HepG2 (cell line): ENCODE measurements around the gene RABGGTA. TPM values are rescaled to one million over a fixed set of nuclear protein-coding genes. Genes with fewer than 3 reads are reported as not detected.

Source experiments
- AKNA ChIP-seq: sonication (generic); formaldehyde crosslinking; IDR thresholded peaks from 2 replicates; pipeline ENCODE4 v1.4.0; 2020; ENCODE audit warnings: missing genetic modification reagents, borderline replicate concordance
- BCL3 ChIP-seq: sonication (generic); formaldehyde crosslinking; IDR thresholded peaks from 2 replicates; pipeline ENCODE4 v1.5.1; 2020; ENCODE audit warnings: mild to moderate bottlenecking, missing genetic modification reagents, moderate library complexity
- CREBL2 ChIP-seq: sonication (generic); formaldehyde crosslinking; IDR thresholded peaks from 2 replicates; pipeline ENCODE4 v1.8.1; 2023; ENCODE audit warnings: missing genetic modification reagents, mild to moderate bottlenecking, borderline replicate concordance
- HBP1 ChIP-seq: IDR thresholded peaks from 2 replicates; pipeline ENCODE4 v1.6.1; 2016; ENCODE audit warnings: low read depth, control low read depth
- HNRNPL ChIP-seq: fragments of 200-400 bp; formaldehyde crosslinking; IDR thresholded peaks from 2 replicates; pipeline ENCODE4 v1.6.1; 2017; ENCODE audit warnings: mild to moderate bottlenecking, low read depth, low read length
- ISX ChIP-seq: sonication (generic); formaldehyde crosslinking; conservative IDR thresholded peaks from 2 replicates; pipeline ENCODE4 v1.5.0; 2020; ENCODE audit warnings: missing genetic modification reagents
- KAT8 ChIP-seq: IDR thresholded peaks from 2 replicates; pipeline ENCODE4 v1.6.1; 2016; ENCODE audit warnings: missing genetic modification reagents, missing compliant biosample characterization
- KLF9 ChIP-seq: IDR thresholded peaks from 2 replicates; pipeline ENCODE4 v1.6.1; 2016; ENCODE audit warnings: low read depth
- LCORL ChIP-seq, 2 experiments: fragments of 450-650 bp in 1 of 2; sonication (generic) in 1 of 2; formaldehyde crosslinking in 1 of 2; IDR thresholded peaks; 2 replicates each; pipeline versions ENCODE4 v1.5.0 to v1.6.1; 2017 to 2020; ENCODE audit warnings: antibody characterized with exemption in 1 of 2, missing genetic modification reagents in 1 of 2
- PHF20 ChIP-seq: sonication (generic); formaldehyde crosslinking; IDR thresholded peaks from 2 replicates; pipeline ENCODE4 v1.5.0; 2020; ENCODE audit warnings: mild to moderate bottlenecking, missing genetic modification reagents
- SRSF1 ChIP-seq: fragments of 200-400 bp; formaldehyde crosslinking; optimal IDR thresholded peaks from 2 replicates; pipeline ENCODE3; 2017; ENCODE audit warnings: mild to moderate bottlenecking, low read depth, low read length, moderate library complexity
- ZC3H4 ChIP-seq: sonication (generic); formaldehyde crosslinking; IDR thresholded peaks from 2 replicates; pipeline ENCODE4 v1.4.0; 2020; ENCODE audit warnings: missing genetic modification reagents, borderline replicate concordance
- ZNF280D ChIP-seq: sonication (generic); formaldehyde crosslinking; IDR thresholded peaks from 2 replicates; pipeline ENCODE4 v1.5.1; 2020; ENCODE audit warnings: mild to moderate bottlenecking, missing genetic modification reagents
- ZNF296 ChIP-seq: sonication (generic); formaldehyde crosslinking; conservative IDR thresholded peaks from 2 replicates; pipeline ENCODE4 v1.5.0; 2020; ENCODE audit warnings: mild to moderate bottlenecking, missing genetic modification reagents
- ZNF562 ChIP-seq: sonication (generic); formaldehyde crosslinking; IDR thresholded peaks from 2 replicates; pipeline ENCODE4 v1.8.0; 2022; ENCODE audit warnings: missing genetic modification reagents, borderline replicate concordance
- ZNF75D ChIP-seq: sonication (generic); formaldehyde crosslinking; IDR thresholded peaks from 2 replicates; pipeline ENCODE4 v1.8.1; 2023; ENCODE audit warnings: missing genetic modification reagents, mild to moderate bottlenecking, borderline replicate concordance
- ZNF776 ChIP-seq: sonication (generic); formaldehyde crosslinking; IDR thresholded peaks from 2 replicates; pipeline ENCODE4 v1.4.0; 2020; ENCODE audit warnings: mild to moderate bottlenecking, missing genetic modification reagents
- ZNF792 ChIP-seq: IDR thresholded peaks from 2 replicates; pipeline ENCODE4 v1.6.1; 2016
- ZNF850 ChIP-seq: sonication (generic); formaldehyde crosslinking; conservative IDR thresholded peaks from 2 replicates; pipeline ENCODE4 v1.9.0; 2021; ENCODE audit warnings: mild to moderate bottlenecking, missing genetic modification reagents
- polyA plus RNA-seq, 8 experiments: library from polyadenylated mRNA; depleted of rRNA in 3 of 8; stranded (reverse) in 7 of 8; unstranded in 1 of 8; fragments of >200 nt; fragmentation: Illumina TruSeq in 4 of 8; extraction: Trizol in 4 of 8; gene quantifications; 2 replicates each; pipeline versions ENCODE4 v1.2.1 to v1.2.3, GENCODE V29; 2011 to 2016; ENCODE audit warnings: low read depth in 4 of 8, missing spikeins in 1 of 8, mixed read lengths in 1 of 8; ENCODE audit not compliant: insufficient read depth in 1 of 8
- total RNA-seq, 5 experiments: library from RNA; depleted of rRNA; stranded (reverse); fragments of >200 nt; fragmentation: Illumina TruSeq; extraction: Trizol; gene quantifications; 2 replicates each; pipeline ENCODE4 v1.2.3, GENCODE V29; 2016; ENCODE audit warnings: low read depth in 1 of 5

Gene RABGGTA
- total and polyA plus RNA-seq, 2 of the 13 experiments (the other 11 are each of a cell fraction or from before 2014, with no cell fraction given): 57.9 to 90.8 TPM

- TF ChIP-seq ZNF280D (CRISPR knock-in tag): no peak; the same call in 1 of the 2 replicates
- peak; percentile 87 for TF ChIP-seq KAT8
- TF ChIP-seq SRSF1: peak; percentile 96
- no peak for TF ChIP-seq ZNF850 (CRISPR knock-in tag)
- TF ChIP-seq KLF9 (CRISPR knock-in tag): no peak
- no peak for TF ChIP-seq HBP1 (CRISPR knock-in tag)
- TF ChIP-seq ZNF776 (CRISPR knock-in tag): peak; percentile 95
- TF ChIP-seq HNRNPL: 0 out of 2 replicates have a peak, but pooled peaks have one; percentile 61
- TF ChIP-seq ZNF296: no peak; the same call in none of the 2 replicates
- TF ChIP-seq ZNF562 (CRISPR knock-in tag): no peak
- peak; percentile 73 for TF ChIP-seq ZNF792 (CRISPR knock-in tag)
- TF ChIP-seq ZNF75D (CRISPR knock-in tag): peak; percentile 94; the same call in 1 of the 2 replicates
- TF ChIP-seq CREBL2: peak; percentile 94; the same call in 1 of the 2 replicates
- no peak; the same call in 1 of the 2 replicates for TF ChIP-seq ISX (CRISPR knock-in tag)
- no peak for TF ChIP-seq AKNA
- peak; percentile 91 for TF ChIP-seq PHF20 (CRISPR knock-in tag)
- TF ChIP-seq LCORL (IDR thresholded peaks at IDR 0.05): no peak
- no peak for TF ChIP-seq LCORL (CRISPR knock-in tag; IDR thresholded peaks at IDR 0.05)
- TF ChIP-seq BCL3: 0 out of 2 replicates have a peak, but pooled peaks have one; percentile 86
- peak; percentile 70; the same call in 1 of the 2 replicates for TF ChIP-seq ZC3H4 (CRISPR knock-in tag)
Observed at GRCh38 chr14:24232121-24232644, 39.2 kb downstream of the RABGGTA start, which contains the start of gene NEDD8 (continued).
